BLaER1 (cell line): ENCODE results near the gene EIF4G2.

Experiments used
- H3K27ac ChIP-seq: shearing (Covaris generic); formaldehyde crosslinking; 2 replicates; pipeline ENCODE4 v1.8.1; 2022
- H3K27me3 ChIP-seq: shearing (Covaris generic); formaldehyde crosslinking; 2 replicates; pipeline ENCODE4 v1.8.1; 2022
- H3K36me3 ChIP-seq: shearing (Covaris generic); formaldehyde crosslinking; 2 replicates; pipeline ENCODE4 v1.8.1; 2022
- H3K4me1 ChIP-seq: shearing (Covaris generic); formaldehyde crosslinking; 2 replicates; pipeline ENCODE4 v1.8.1; 2022
- H3K4me2 ChIP-seq: shearing (Covaris generic); formaldehyde crosslinking; 2 replicates; pipeline ENCODE4 v1.8.1; 2022
- H3K4me3 ChIP-seq: shearing (Covaris generic); formaldehyde crosslinking; 2 replicates; pipeline ENCODE4 v1.8.1; 2022
- H3K9ac ChIP-seq: shearing (Covaris generic); formaldehyde crosslinking; 2 replicates; pipeline ENCODE4 v1.8.1; 2022
- H3K9me3 ChIP-seq: shearing (Covaris generic); formaldehyde crosslinking; 2 replicates; pipeline ENCODE4 v1.8.1; 2022
- H4K20me1 ChIP-seq: shearing (Covaris generic); formaldehyde crosslinking; 2 replicates; pipeline ENCODE4 v1.8.1; 2022
- Cebpa-rat ChIP-seq: shearing (Covaris generic); IDR thresholded peaks from 2 replicates; pipeline ENCODE4 v1.8.1; 2022

EIF4G2 gene

DNA sequence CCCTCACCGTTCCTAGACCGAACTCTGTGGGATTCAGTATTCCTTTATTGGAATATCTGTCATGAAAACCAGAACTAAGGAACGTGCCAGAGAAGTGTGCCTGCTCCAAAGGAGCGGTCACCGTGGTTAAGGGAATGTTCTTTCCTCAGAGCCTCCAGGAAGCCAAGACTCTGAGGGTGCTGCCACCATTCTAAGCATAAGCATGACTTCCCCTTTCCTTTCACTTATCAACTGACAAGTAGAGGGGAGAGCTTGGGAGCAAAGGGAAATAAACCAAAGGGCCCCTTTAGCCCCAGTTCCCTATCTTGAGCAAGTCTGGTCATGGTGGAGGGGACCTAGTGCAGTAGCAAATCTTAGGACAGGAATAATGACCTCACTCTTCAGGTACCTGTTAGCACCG, 30.9 kb downstream of the EIF4G2 start:
- no peak overlapping the region for H3K4me3 ChIP-seq
- H4K20me1 ChIP-seq = no peaks in the 10 kb centered on the region
- no peaks in the 10 kb centered on the region for H3K27me3 ChIP-seq
- H3K4me2 ChIP-seq = no peak overlapping the region
- H3K9me3 ChIP-seq = no peaks in the 10 kb centered on the region
- no peaks in the 10 kb centered on the region for H3K4me1 ChIP-seq
- H3K36me3 ChIP-seq = peaks cover 6% of the 10 kb centered on the region
- H3K27ac ChIP-seq = no peak overlapping the region
- H3K9ac ChIP-seq = no peak overlapping the region
- no peak for TF ChIP-seq Cebpa-rat

DNA sequence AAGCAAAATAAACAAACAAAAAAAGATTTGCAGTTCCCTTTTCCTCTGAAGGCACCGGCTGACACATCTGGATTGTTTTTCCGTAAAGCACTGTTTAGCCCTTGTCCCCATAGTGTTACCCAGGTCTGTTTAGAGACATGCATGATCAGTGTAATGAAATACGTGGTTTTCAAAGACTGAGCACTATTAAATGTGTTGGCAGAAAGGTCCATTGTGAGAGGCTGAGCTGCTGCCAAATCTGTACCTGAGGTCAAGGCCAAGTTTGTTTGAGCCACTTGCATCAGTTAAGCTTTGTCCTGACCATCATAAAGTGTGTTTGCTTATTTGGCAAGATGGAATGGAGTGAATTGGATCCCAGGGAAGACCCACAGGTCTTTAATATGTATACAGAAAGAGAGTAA, 31.3 kb downstream of the EIF4G2 start:
- no peak overlapping the region for H3K4me2 ChIP-seq
- H4K20me1 ChIP-seq = no peaks in the 10 kb centered on the region
- H3K4me3 ChIP-seq = no peak overlapping the region
- TF ChIP-seq Cebpa-rat = no peak
- no peaks in the 10 kb centered on the region for H3K9me3 ChIP-seq
- no peak overlapping the region for H3K9ac ChIP-seq
- no peaks in the 10 kb centered on the region for H3K4me1 ChIP-seq
- H3K36me3 ChIP-seq = peaks cover 6% of the 10 kb centered on the region
- H3K27me3 ChIP-seq = no peaks in the 10 kb centered on the region
- no peak overlapping the region for H3K27ac ChIP-seq

DNA sequence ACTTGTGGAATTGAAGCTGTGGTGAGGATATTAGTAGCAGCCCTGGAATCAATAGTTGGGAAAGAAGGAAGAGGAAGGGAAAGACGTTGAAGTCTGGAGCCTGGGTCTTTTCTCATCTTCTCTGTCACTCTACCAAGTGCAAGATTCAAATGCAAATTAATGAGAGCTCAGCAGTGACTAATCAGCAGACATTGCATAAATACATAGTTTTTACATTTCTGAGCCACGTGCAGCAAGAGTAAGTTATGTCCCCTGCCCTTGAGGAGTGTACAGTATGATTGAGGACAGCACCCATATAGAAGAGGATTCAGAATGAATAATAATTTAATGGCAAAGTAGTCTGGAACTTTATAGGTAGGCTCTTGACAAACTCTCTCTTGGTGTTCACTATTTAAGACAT, 33.9 kb downstream of the EIF4G2 start:
- Histone ChIP-seq H4K20me1 (no peaks in the 10 kb centered on the region), H3K27ac (no peak overlapping the region), H3K4me3 (no peak overlapping the region), H3K36me3 (no peaks in the 10 kb centered on the region; the same call in 1 of the 2 replicates), H3K4me2 (no peak overlapping the region), H3K4me1 (no peaks in the 10 kb centered on the region), H3K9me3 (no peaks in the 10 kb centered on the region), H3K27me3 (no peaks in the 10 kb centered on the region), H3K9ac (no peak overlapping the region)
- no peak for TF ChIP-seq Cebpa-rat

DNA sequence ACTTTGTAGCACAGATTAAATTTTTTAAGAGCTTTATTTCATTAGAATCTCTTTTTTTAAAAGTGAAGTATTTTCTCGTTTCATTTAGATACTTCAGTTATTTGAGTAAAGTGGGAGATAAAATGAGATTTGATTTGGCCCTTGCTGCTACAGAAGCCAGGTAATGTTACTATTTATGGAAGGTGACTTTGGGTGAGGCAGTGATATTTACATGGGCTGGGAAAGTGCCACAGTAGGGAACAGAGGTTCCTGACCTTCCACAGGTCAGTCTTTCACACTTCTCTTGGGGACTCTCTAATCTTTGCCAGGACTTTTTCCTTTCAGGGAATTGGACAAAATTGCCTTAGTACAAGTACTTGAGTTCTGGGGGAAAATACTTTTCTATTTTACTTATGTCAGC, 37.3 kb downstream of the EIF4G2 start:
- H3K9me3 ChIP-seq = no peaks in the 10 kb centered on the region
- no peak overlapping the region for H3K27ac ChIP-seq
- H4K20me1 ChIP-seq = no peaks in the 10 kb centered on the region
- no peaks in the 10 kb centered on the region; the same call in none of the 2 replicates for H3K36me3 ChIP-seq
- no peak for TF ChIP-seq Cebpa-rat
- no peak overlapping the region for H3K9ac ChIP-seq
- no peak overlapping the region for H3K4me3 ChIP-seq
- no peaks in the 10 kb centered on the region for H3K27me3 ChIP-seq
- no peak overlapping the region for H3K4me2 ChIP-seq
- H3K4me1 ChIP-seq = no peaks in the 10 kb centered on the region

DNA sequence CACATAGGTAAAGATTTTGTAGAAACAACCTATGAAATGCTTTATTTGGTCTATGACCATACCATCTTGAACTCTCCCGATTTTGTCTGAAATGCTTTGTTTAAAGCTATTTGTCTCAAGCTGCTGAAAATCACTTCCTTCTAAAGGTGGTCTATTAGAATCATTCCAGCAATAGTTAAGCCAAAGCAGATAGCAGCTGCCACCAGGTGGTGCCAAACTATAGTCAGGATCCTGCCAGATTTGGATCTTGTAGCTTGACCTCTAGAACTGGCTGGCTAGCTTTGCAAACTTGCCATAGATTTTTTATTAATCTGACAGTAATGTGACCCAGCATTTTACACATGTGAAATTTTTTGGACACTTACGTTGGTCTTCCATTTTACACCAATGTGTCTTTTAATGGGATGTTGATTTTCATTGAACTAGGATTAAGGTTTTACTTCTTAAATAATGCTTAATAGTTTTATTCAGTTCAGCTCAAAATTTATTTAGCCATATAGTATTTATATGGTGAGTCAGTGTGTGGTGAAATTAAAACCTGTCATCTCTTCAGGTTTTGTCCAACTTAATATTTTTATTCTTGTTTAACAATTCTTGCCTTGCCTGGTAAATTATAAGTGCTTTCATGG, 38.0 kb downstream of the EIF4G2 start:
- Histone ChIP-seq H3K9ac (no peak overlapping the region), H3K4me1 (no peaks in the 10 kb centered on the region), H3K36me3 (no peaks in the 10 kb centered on the region; the same call in none of the 2 replicates), H4K20me1 (no peaks in the 10 kb centered on the region), H3K27ac (no peak overlapping the region), H3K4me3 (no peak overlapping the region), H3K27me3 (no peaks in the 10 kb centered on the region), H3K4me2 (no peak overlapping the region), H3K9me3 (no peaks in the 10 kb centered on the region)
- no peak for TF ChIP-seq Cebpa-rat

DNA sequence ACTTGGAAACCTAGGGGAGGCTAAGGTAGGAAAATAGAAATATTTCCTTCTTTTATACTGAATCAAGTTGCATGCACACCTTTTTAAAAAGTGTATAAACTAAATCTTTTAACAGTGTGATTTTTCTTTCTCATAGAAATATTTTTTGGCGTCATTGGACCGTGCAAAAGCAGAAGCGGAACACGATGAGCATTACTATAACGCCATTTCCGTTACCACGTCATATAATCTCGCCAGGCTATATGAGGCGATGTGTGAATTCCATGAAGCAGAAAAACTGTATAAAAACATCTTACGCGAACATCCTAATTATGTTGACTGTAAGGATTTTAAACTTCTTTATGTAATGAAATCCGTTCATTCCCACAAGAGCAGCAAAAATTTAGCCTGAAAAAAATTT, 44.3 kb downstream of the EIF4G2 start:
- Histone ChIP-seq H3K27me3 (no peaks in the 10 kb centered on the region), H3K4me1 (no peaks in the 10 kb centered on the region), H3K27ac (no peak overlapping the region), H3K9ac (no peak overlapping the region), H3K9me3 (no peaks in the 10 kb centered on the region), H4K20me1 (no peaks in the 10 kb centered on the region), H3K4me2 (no peak overlapping the region), H3K4me3 (no peak overlapping the region), H3K36me3 (peaks cover 31% of the 10 kb centered on the region)
- TF ChIP-seq Cebpa-rat = no peak

DNA sequence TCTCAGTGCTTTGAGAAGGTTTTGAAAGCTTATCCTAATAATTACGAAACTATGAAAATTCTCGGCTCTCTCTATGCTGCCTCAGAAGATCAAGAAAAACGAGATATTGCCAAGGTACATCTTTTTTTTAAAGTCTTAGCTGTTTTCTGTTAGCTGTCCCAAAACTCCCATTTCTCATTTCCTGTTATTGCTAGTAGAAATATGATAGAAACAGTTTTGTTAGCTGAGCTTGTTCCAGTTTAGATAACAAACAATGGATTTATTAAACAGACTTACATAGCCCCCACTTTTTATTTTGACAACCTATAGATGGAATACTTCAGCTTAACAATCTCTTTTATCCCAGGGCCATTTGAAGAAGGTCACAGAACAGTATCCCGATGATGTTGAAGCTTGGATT, 45.0 kb downstream of the EIF4G2 start:
- no peak overlapping the region for H3K9ac ChIP-seq

DNA sequence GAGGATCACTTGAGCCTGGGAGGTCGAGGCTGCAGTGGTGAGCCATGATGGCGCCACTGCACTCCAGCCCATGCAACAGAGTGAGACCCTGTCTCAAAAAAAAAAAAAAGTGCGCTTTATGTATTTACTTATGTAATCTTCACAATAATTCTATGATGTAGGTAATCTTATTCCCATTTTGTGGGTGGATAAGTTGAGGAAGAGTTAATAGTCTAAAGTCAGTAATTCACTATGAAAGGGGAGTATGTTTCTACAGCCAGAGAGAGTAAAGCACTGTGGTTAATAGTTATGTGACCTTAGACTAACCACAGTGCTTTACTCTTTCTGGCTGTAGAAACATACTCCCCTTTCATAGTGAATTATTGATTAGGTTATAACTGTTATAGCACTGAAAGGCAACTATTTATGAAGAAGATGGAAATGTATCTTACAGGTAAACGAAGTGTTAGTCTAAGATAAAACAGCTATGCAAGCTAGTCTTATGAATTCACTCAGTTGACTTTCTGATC, 45.8 kb downstream of the EIF4G2 start:
- no peaks in the 10 kb centered on the region for H3K4me1 ChIP-seq
- no peak for TF ChIP-seq Cebpa-rat
- no peaks in the 10 kb centered on the region for H3K27me3 ChIP-seq
- H4K20me1 ChIP-seq = no peaks in the 10 kb centered on the region
- H3K4me2 ChIP-seq = no peak overlapping the region
- no peaks in the 10 kb centered on the region for H3K9me3 ChIP-seq
- peaks cover 44% of the 10 kb centered on the region for H3K36me3 ChIP-seq
- no peak overlapping the region for H3K27ac ChIP-seq
- H3K9ac ChIP-seq = no peak overlapping the region
- H3K4me3 ChIP-seq = no peak overlapping the region

More for the DNA sequence above, 45.0 kb downstream of the EIF4G2 start:
- H3K9me3 ChIP-seq = no peaks in the 10 kb centered on the region
- H3K4me1 ChIP-seq = no peaks in the 10 kb centered on the region
- no peak overlapping the region for H3K4me3 ChIP-seq
- TF ChIP-seq Cebpa-rat = no peak
- H4K20me1 ChIP-seq = no peaks in the 10 kb centered on the region
- no peak overlapping the region for H3K4me2 ChIP-seq
- peaks cover 36% of the 10 kb centered on the region for H3K36me3 ChIP-seq
- H3K27me3 ChIP-seq = no peaks in the 10 kb centered on the region
- H3K27ac ChIP-seq = no peak overlapping the region

DNA sequence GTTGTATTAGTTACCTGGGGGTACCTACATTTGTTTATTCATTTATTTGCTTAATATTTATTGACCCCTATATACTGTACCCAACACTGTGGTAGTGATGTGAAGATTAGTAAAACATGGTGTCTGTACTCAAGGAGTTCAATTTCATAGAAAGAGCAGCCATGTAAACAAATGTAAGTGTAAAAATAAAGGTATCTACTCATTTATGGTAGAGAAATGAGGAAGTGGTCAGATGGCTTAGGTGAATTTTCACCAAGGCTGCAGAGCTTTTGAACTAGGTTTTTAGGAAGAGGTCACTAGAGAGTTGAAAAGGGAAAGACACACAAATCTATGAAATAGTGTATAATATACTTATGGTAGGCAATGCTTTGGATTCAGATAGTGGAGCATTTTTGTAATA, 46.5 kb downstream of the EIF4G2 start:
- H3K27ac ChIP-seq = no peak overlapping the region
- no peaks in the 10 kb centered on the region for H4K20me1 ChIP-seq
- peaks cover 52% of the 10 kb centered on the region for H3K36me3 ChIP-seq
- no peaks in the 10 kb centered on the region for H3K27me3 ChIP-seq
- H3K4me3 ChIP-seq = no peak overlapping the region
- TF ChIP-seq Cebpa-rat = no peak
- H3K9ac ChIP-seq = no peak overlapping the region
- H3K4me1 ChIP-seq = no peaks in the 10 kb centered on the region
- H3K4me2 ChIP-seq = no peak overlapping the region
- H3K9me3 ChIP-seq = no peaks in the 10 kb centered on the region

DNA sequence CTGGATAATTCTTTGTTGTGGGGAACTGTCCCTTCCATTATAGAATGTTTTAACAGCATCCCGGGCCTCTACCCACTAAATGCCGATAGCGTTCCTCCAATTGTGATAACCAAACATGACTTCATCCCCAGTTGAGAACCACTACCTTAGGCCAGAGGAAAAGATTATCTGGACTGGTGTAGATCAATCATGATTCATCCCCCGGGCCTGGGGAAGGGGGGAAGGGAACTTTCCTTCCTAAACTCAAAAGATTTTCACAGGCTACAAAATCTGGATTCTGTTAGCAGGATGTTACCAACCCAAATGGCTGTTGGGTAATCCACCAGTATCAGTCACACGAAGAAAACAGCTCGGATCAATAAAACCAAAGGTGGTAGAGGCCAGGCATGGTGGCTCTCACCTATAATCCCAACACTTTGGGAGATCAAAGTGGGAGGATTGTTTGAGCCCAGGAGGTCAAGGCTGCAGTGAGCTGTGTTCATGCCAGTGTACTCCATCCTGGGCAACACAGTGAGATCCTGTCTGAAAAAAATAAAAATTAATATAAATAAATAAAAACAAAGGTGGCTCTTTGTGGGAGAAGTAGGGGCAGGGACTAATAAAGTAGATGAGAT, 47.5 kb downstream of the EIF4G2 start:
- H4K20me1 ChIP-seq = no peaks in the 10 kb centered on the region
- TF ChIP-seq Cebpa-rat = no peak
- no peak overlapping the region for H3K27ac ChIP-seq
- H3K9me3 ChIP-seq = no peaks in the 10 kb centered on the region
- H3K4me3 ChIP-seq = no peak overlapping the region
- H3K9ac ChIP-seq = no peak overlapping the region
- no peak overlapping the region for H3K4me2 ChIP-seq
- H3K36me3 ChIP-seq = peaks cover 60% of the 10 kb centered on the region
- H3K27me3 ChIP-seq = no peaks in the 10 kb centered on the region
- no peaks in the 10 kb centered on the region for H3K4me1 ChIP-seq
